WERI-Rb-1 (cell line): Measurements from ENCODE around the gene PRR3.
A peak's percentile ranks its signal among the peaks of the same experiment; 100 is the strongest.

Source experiments
- DNase-seq: peaks from one replicate; pipeline ENCODE4 v3.0.0-alpha.2; 2020
- H3K27ac ChIP-seq: fragments of 250-450 bp; sonication (Bioruptor Pico); 2 replicates; pipeline ENCODE4 v1.5.1; 2020; ENCODE audit warnings: mild to moderate bottlenecking, moderate library complexity
- H3K27me3 ChIP-seq: fragments of 250-450 bp; sonication (Bioruptor Pico); 2 replicates; pipeline ENCODE4 v1.5.1; 2021; ENCODE audit warnings: mild to moderate bottlenecking, low read depth, moderate library complexity; ENCODE audit not compliant: insufficient read depth, severe bottlenecking
- H3K36me3 ChIP-seq: fragments of 250-450 bp; sonication (Bioruptor Pico); 2 replicates; pipeline ENCODE4 v1.5.1; 2020; ENCODE audit warnings: mild to moderate bottlenecking, moderate library complexity
- H3K4me3 ChIP-seq: 2 replicates; pipeline ENCODE4 v1.5.1; 2011; ENCODE audit warnings: low read depth, mild to moderate bottlenecking, control low read depth, low read length
- H3K9me3 ChIP-seq: fragments of 250-450 bp; sonication (Bioruptor Pico); 2 replicates; pipeline ENCODE4 v1.5.1; 2021; ENCODE audit warnings: mild to moderate bottlenecking, moderate library complexity; ENCODE audit not compliant: severe bottlenecking
- CTCF ChIP-seq: IDR thresholded peaks from 2 replicates; pipeline ENCODE4 v1.5.1; 2011; ENCODE audit warnings: low read depth, mild to moderate bottlenecking, control low read depth, inconsistent platforms, low read length

The PRR3 gene

GRCh38 chr6:30611150-30611855, 54.2 kb downstream of the PRR3 start:
- peaks cover 78% of the 10 kb centered on the region for H3K36me3 ChIP-seq
- H3K27ac ChIP-seq, result no peak overlapping the region
- TF ChIP-seq CTCF, result no peak
- DNase-seq, result no peak
- H3K27me3 ChIP-seq, result no peaks in the 10 kb centered on the region
- no peaks in the 10 kb centered on the region for H3K9me3 ChIP-seq
- no peak overlapping the region for H3K4me3 ChIP-seq

- H3K4me3 ChIP-seq, result no peak overlapping the region
- H3K9me3 ChIP-seq, result no peaks in the 10 kb centered on the region
- no peaks in the 10 kb centered on the region for H3K27me3 ChIP-seq
- H3K36me3 ChIP-seq, result peaks cover 78% of the 10 kb centered on the region
- no peak for DNase-seq
- no peak overlapping the region for H3K27ac ChIP-seq
- TF ChIP-seq CTCF, result no peak
These were observed 54.7 kb downstream of the PRR3 start for GRCh38 chr6:30611856-30612194.

- no peak for DNase-seq
- H3K36me3 ChIP-seq, result peaks cover 77% of the 10 kb centered on the region
- H3K9me3 ChIP-seq, result no peaks in the 10 kb centered on the region
- no peak overlapping the region for H3K27ac ChIP-seq
- no peak overlapping the region for H3K4me3 ChIP-seq
- H3K27me3 ChIP-seq, result no peaks in the 10 kb centered on the region
- TF ChIP-seq CTCF, result peak; percentile 30
These were observed 55.1 kb downstream of the PRR3 start for GRCh38 chr6:30612213-30612612.

DNA sequence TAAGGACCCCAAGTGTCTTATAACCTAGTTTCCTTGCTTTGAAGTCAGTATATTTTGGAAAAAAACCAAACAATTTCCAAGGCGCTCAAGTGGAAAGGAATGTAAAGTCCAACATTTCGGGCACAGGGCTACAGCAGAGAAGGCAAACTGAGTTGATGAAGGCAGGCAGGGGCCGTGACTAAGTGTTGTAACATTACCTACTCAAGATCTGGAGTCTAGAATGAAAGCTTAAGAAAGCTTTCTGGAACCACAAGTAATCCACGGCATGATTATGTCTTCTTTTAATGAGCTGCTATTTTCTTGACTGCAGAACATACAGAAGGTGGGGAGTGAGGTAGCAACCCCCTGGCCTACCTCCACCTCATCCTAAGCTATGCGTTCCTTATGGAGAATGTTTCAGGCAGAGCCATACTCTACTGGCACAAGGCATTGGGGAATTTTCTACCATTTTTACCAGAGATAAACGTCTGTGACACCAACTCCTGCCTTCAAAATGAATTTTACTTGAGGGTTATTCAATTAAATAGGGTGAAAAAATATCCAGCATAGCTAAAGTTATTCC, 55.7 kb downstream of the PRR3 start:
- no peak for DNase-seq
- Histone ChIP-seq H3K36me3 (peaks cover 71% of the 10 kb centered on the region), H3K4me3 (no peak overlapping the region), H3K27me3 (no peaks in the 10 kb centered on the region), H3K9me3 (no peaks in the 10 kb centered on the region), H3K27ac (no peak overlapping the region)
- no peak for TF ChIP-seq CTCF
